ENCODE results near the gene SGK1. TPM values are rescaled to one million over a fixed set of nuclear protein-coding genes. Genes with fewer than 3 reads are reported as not detected.
A peak's percentile ranks its signal among the peaks of the same experiment; 100 is the strongest.

The SGK1 gene
- total and polyA plus RNA-seq, 10 donors, result 12.3 to 80.1 (median 51.4) TPM

GRCh38 chr6:134176264-134176975, 141.5 kb downstream of the SGK1 start:
- Histone ChIP-seq H3K4me3 (peak overlapping the region in 7 of 8 donors; percentile 74 to 85 (median 81)), H3K36me3 (peaks cover 0 to 24% (median 18%) of the 10 kb centered on the region in 6 donors), H3K27me3 (replicated peaks in 1 of 7) (peaks cover 0 to 13% (median 0%) of the 10 kb centered on the region in 7 donors), H3K27ac (peak overlapping the region in 7 of 8 donors; percentile 95 to 97 (median 97)), H3K4me1 (peaks cover 29 to 73% (median 61%) of the 10 kb centered on the region in 6 donors), H3K9me3 (no peaks in the 10 kb centered on the region)
- DNase-seq, result peak; percentile 90
- peak in 2 of 3 donors; percentile 53 to 74 for TF ChIP-seq POLR2AphosphoS5 (IDR thresholded peaks at IDR 0.05)
- no peak for TF ChIP-seq CTCF (IDR thresholded peaks at IDR 0.05 in 8 of 11, conservative IDR thresholded peaks at IDR 0.05 in 3 of 11)
- intact Hi-C loops (cut with DNase I; ENCODE audit: low total_unique reads), result loop anchor here (10.0 kb wide), 1 partner anchor 68 kb away; no protein-coding TSS in a partner anchor
- 25 to 49% (median 33%) methylated on average over 14 to 35 of the region's 35 CpGs for WGBS, 5 donors

- WGBS, 5 donors, result 1 to 4% (median 2%) methylated on average over 25 to 44 of the region's 44 CpGs
- Histone ChIP-seq H3K27me3 (replicated peaks in 1 of 7) (peaks cover 0 to 13% (median 0%) of the 10 kb centered on the region in 7 donors), H3K27ac (peak overlapping the region; percentile 92 to 97 (median 96)), H3K4me3 (peak overlapping the region; percentile 74 to 85 (median 80)), H3K4me1 (peaks cover 29 to 80% (median 68%) of the 10 kb centered on the region in 6 donors), H3K9me3 (no peaks in the 10 kb centered on the region), H3K36me3 (peaks cover 3 to 31% (median 24%) of the 10 kb centered on the region in 6 donors)
- peak in 1 of 3 donors; percentile 53 for TF ChIP-seq POLR2AphosphoS5 (IDR thresholded peaks at IDR 0.05)
- no peak for TF ChIP-seq POLR2A (IDR thresholded peaks at IDR 0.05)
- DNase-seq, result peak; percentile 94
- intact Hi-C loops (cut with DNase I; ENCODE audit: low total_unique reads), result loop anchor here (10.0 kb wide), 1 partner anchor 69 kb away; no protein-coding TSS in a partner anchor
Measured at GRCh38 chr6:134175532-134176263, 142.2 kb downstream of the SGK1 start.

GRCh38 chr6:134174672-134175531, 143.0 kb downstream of the SGK1 start:
- DNase-seq, result peak; percentile 99
- Histone ChIP-seq H3K36me3 (peaks cover 3 to 39% (median 32%) of the 10 kb centered on the region in 6 donors), H3K27me3 (replicated peaks in 1 of 7) (peaks cover 0 to 13% (median 0%) of the 10 kb centered on the region in 7 donors), H3K4me3 (peak overlapping the region; percentile 74 to 85 (median 80)), H3K27ac (peak overlapping the region; percentile 92 to 97 (median 96)), H3K4me1 (peaks cover 29 to 88% (median 76%) of the 10 kb centered on the region in 6 donors), H3K9me3 (no peaks in the 10 kb centered on the region)
- WGBS, 5 donors, result 0 to 1% (median 1%) methylated on average over 37 to 100 of the region's 100 CpGs
- TF ChIP-seq POLR2AphosphoS5 (IDR thresholded peaks at IDR 0.05) (peak; percentile 99 to 100 (median 99)), CTCF (IDR thresholded peaks at IDR 0.05 in 8 of 11, conservative IDR thresholded peaks at IDR 0.05 in 3 of 11) (peak in 6 of 11 experiments; percentile 14 to 47 (median 26)), POLR2A (IDR thresholded peaks at IDR 0.05) (peak; percentile 10 to 96 (median 62))
- intact Hi-C loops (cut with DNase I; ENCODE audit: low total_unique reads), result loop anchor here (5.0 to 10.0 kb wide), 3 partner anchors 70 to 647 kb away; no protein-coding TSS in a partner anchor
